Measurements from ENCODE around the gene DPP7. TPM values are rescaled to one million over a fixed set of nuclear protein-coding genes. Genes with fewer than 3 reads are reported as not detected.

DPP7 gene
- total RNA-seq, 1 experiment from 2014 or later, result 114 TPM

- peaks cover under 1% of the 10 kb centered on the region for H3K4me1 ChIP-seq (ENCODE audit: low read length)
- H3K4me3 ChIP-seq (ENCODE audit: low read length), result no peak overlapping the region
- no peak for DNase-seq
- no peak overlapping the region for H2AFZ ChIP-seq (ENCODE audit: low read length)
- H3K9ac ChIP-seq (ENCODE audit: low read length), result no peak overlapping the region
- no peaks in the 10 kb centered on the region; the same call in 1 of the 2 replicates for H3K9me3 ChIP-seq (ENCODE audit: low read length)
- 0 out of 2 replicates have a peak, but pooled peaks cover 3% of the 10 kb centered on the region for H4K20me1 ChIP-seq (ENCODE audit: insufficient read depth, low read depth, low read length)
- no peak overlapping the region for H3K4me2 ChIP-seq (ENCODE audit: low read depth, low read length, poor library complexity, severe bottlenecking)
- H3K79me2 ChIP-seq (ENCODE audit: low read length), result no peaks in the 10 kb centered on the region
- H3K27ac ChIP-seq (ENCODE audit: low read length), result no peak overlapping the region
- peaks cover 10% of the 10 kb centered on the region for H3K36me3 ChIP-seq (ENCODE audit: insufficient read depth, low read length)
- no peaks in the 10 kb centered on the region for H3K9me2 ChIP-seq (replicated peaks; ENCODE audit: insufficient read depth, low read length)
- H3K27me3 ChIP-seq (ENCODE audit: low read length), result no peaks in the 10 kb centered on the region
Observed at GRCh38 chr9:137107982-137108381, 6.6 kb downstream of the DPP7 start.

GRCh38 chr9:137107312-137107921 is 7.1 kb downstream of the DPP7 start:
- no peak overlapping the region for H3K4me3 ChIP-seq (ENCODE audit: low read length)
- H3K36me3 ChIP-seq (ENCODE audit: insufficient read depth, low read length), result peaks cover 16% of the 10 kb centered on the region
- H3K27me3 ChIP-seq (ENCODE audit: low read length), result no peaks in the 10 kb centered on the region
- H3K4me2 ChIP-seq (ENCODE audit: low read depth, low read length, poor library complexity, severe bottlenecking), result no peak overlapping the region
- no peaks in the 10 kb centered on the region for H3K4me1 ChIP-seq (ENCODE audit: low read length)
- no peaks in the 10 kb centered on the region for H3K79me2 ChIP-seq (ENCODE audit: low read length)
- peak; percentile 40 for DNase-seq
- 0 out of 2 replicates have a peak, but pooled peaks cover 3% of the 10 kb centered on the region for H4K20me1 ChIP-seq (ENCODE audit: insufficient read depth, low read depth, low read length)
- H3K27ac ChIP-seq (ENCODE audit: low read length), result no peak overlapping the region
- no peak overlapping the region for H3K9ac ChIP-seq (ENCODE audit: low read length)
- no peaks in the 10 kb centered on the region; the same call in 1 of the 2 replicates for H3K9me3 ChIP-seq (ENCODE audit: low read length)
- H3K9me2 ChIP-seq (replicated peaks; ENCODE audit: insufficient read depth, low read length), result no peaks in the 10 kb centered on the region
- H2AFZ ChIP-seq (ENCODE audit: low read length), result no peak overlapping the region

- Histone ChIP-seq H3K36me3 (ENCODE audit: insufficient read depth, low read length) (peaks cover 23% of the 10 kb centered on the region), H3K9me3 (ENCODE audit: low read length) (peaks cover 3% of the 10 kb centered on the region; the same call in 1 of the 2 replicates), H4K20me1 (ENCODE audit: insufficient read depth, low read depth, low read length) (0 out of 2 replicates have a peak, but pooled peaks cover 3% of the 10 kb centered on the region), H3K4me3 (ENCODE audit: low read length) (no peak overlapping the region), H3K9ac (ENCODE audit: low read length) (no peak overlapping the region), H3K79me2 (ENCODE audit: low read length) (no peaks in the 10 kb centered on the region), H3K4me2 (ENCODE audit: low read depth, low read length, poor library complexity, severe bottlenecking) (no peak overlapping the region), H3K4me1 (ENCODE audit: low read length) (no peaks in the 10 kb centered on the region), H3K9me2 (replicated peaks; ENCODE audit: insufficient read depth, low read length) (no peaks in the 10 kb centered on the region), H3K27ac (ENCODE audit: low read length) (no peak overlapping the region), H2AFZ (ENCODE audit: low read length) (no peak overlapping the region), H3K27me3 (ENCODE audit: low read length) (no peaks in the 10 kb centered on the region)
- DNase-seq, result no peak
Observed at GRCh38 chr9:137106662-137107250, 7.8 kb downstream of the DPP7 start.

GRCh38 chr9:137105814-137106661 is 8.5 kb downstream of the DPP7 start:
- 0 out of 2 replicates have a peak, but pooled peaks cover 3% of the 10 kb centered on the region for H4K20me1 ChIP-seq (ENCODE audit: insufficient read depth, low read depth, low read length)
- no peak overlapping the region for H3K4me2 ChIP-seq (ENCODE audit: low read depth, low read length, poor library complexity, severe bottlenecking)
- H3K9me2 ChIP-seq (replicated peaks; ENCODE audit: insufficient read depth, low read length), result no peaks in the 10 kb centered on the region
- H3K27me3 ChIP-seq (ENCODE audit: low read length), result no peaks in the 10 kb centered on the region
- H3K9ac ChIP-seq (ENCODE audit: low read length), result no peak overlapping the region
- no peak overlapping the region for H3K27ac ChIP-seq (ENCODE audit: low read length)
- no peaks in the 10 kb centered on the region for H3K79me2 ChIP-seq (ENCODE audit: low read length)
- no peak overlapping the region for H3K4me3 ChIP-seq (ENCODE audit: low read length)
- no peaks in the 10 kb centered on the region for H3K4me1 ChIP-seq (ENCODE audit: low read length)
- peaks cover 30% of the 10 kb centered on the region for H3K36me3 ChIP-seq (ENCODE audit: insufficient read depth, low read length)
- peaks cover 3% of the 10 kb centered on the region; the same call in 1 of the 2 replicates for H3K9me3 ChIP-seq (ENCODE audit: low read length)
- no peak overlapping the region for H2AFZ ChIP-seq (ENCODE audit: low read length)
- DNase-seq, result no peak

- no peak for DNase-seq
- Histone ChIP-seq H3K36me3 (ENCODE audit: insufficient read depth, low read length) (peaks cover 44% of the 10 kb centered on the region), H3K9me3 (ENCODE audit: low read length) (peaks cover 3% of the 10 kb centered on the region; the same call in 1 of the 2 replicates), H3K79me2 (ENCODE audit: low read length) (no peaks in the 10 kb centered on the region), H3K27ac (ENCODE audit: low read length) (no peak overlapping the region), H3K9ac (ENCODE audit: low read length) (no peak overlapping the region), H3K9me2 (replicated peaks; ENCODE audit: insufficient read depth, low read length) (no peaks in the 10 kb centered on the region), H3K4me2 (ENCODE audit: low read depth, low read length, poor library complexity, severe bottlenecking) (no peak overlapping the region), H3K4me1 (ENCODE audit: low read length) (no peaks in the 10 kb centered on the region), H3K27me3 (ENCODE audit: low read length) (no peaks in the 10 kb centered on the region), H3K4me3 (ENCODE audit: low read length) (no peak overlapping the region), H2AFZ (ENCODE audit: low read length) (no peak overlapping the region), H4K20me1 (ENCODE audit: insufficient read depth, low read depth, low read length) (no peaks in the 10 kb centered on the region)
Observed at GRCh38 chr9:137103206-137103999, 11.1 kb downstream of the DPP7 start.

GRCh38 chr9:137099231-137099630 is 15.3 kb downstream of the DPP7 start:
- no peaks in the 10 kb centered on the region for H3K9me2 ChIP-seq (replicated peaks; ENCODE audit: insufficient read depth, low read length)
- H2AFZ ChIP-seq (ENCODE audit: low read length), result no peak overlapping the region
- H3K79me2 ChIP-seq (ENCODE audit: low read length), result no peaks in the 10 kb centered on the region
- no peak for DNase-seq
- H3K9me3 ChIP-seq (ENCODE audit: low read length), result peaks cover 3% of the 10 kb centered on the region; the same call in 1 of the 2 replicates
- H3K4me1 ChIP-seq (ENCODE audit: low read length), result no peaks in the 10 kb centered on the region
- H3K9ac ChIP-seq (ENCODE audit: low read length), result no peak overlapping the region
- no peaks in the 10 kb centered on the region for H4K20me1 ChIP-seq (ENCODE audit: insufficient read depth, low read depth, low read length)
- no peak overlapping the region for H3K27ac ChIP-seq (ENCODE audit: low read length)
- no peak overlapping the region for H3K4me2 ChIP-seq (ENCODE audit: low read depth, low read length, poor library complexity, severe bottlenecking)
- H3K27me3 ChIP-seq (ENCODE audit: low read length), result no peaks in the 10 kb centered on the region
- H3K4me3 ChIP-seq (ENCODE audit: low read length), result no peak overlapping the region
- H3K36me3 ChIP-seq (ENCODE audit: insufficient read depth, low read length), result peaks cover 44% of the 10 kb centered on the region

- no peaks in the 10 kb centered on the region for H4K20me1 ChIP-seq (ENCODE audit: insufficient read depth, low read depth, low read length)
- peaks cover 33% of the 10 kb centered on the region for H3K36me3 ChIP-seq (ENCODE audit: insufficient read depth, low read length)
- DNase-seq, result no peak
- H2AFZ ChIP-seq (ENCODE audit: low read length), result no peak overlapping the region
- no peaks in the 10 kb centered on the region for H3K4me1 ChIP-seq (ENCODE audit: low read length)
- no peaks in the 10 kb centered on the region for H3K79me2 ChIP-seq (ENCODE audit: low read length)
- no peak overlapping the region for H3K27ac ChIP-seq (ENCODE audit: low read length)
- H3K9ac ChIP-seq (ENCODE audit: low read length), result no peak overlapping the region
- H3K9me3 ChIP-seq (ENCODE audit: low read length), result peaks cover 3% of the 10 kb centered on the region; the same call in 1 of the 2 replicates
- no peak overlapping the region for H3K4me3 ChIP-seq (ENCODE audit: low read length)
- no peaks in the 10 kb centered on the region for H3K9me2 ChIP-seq (replicated peaks; ENCODE audit: insufficient read depth, low read length)
- no peaks in the 10 kb centered on the region for H3K27me3 ChIP-seq (ENCODE audit: low read length)
- H3K4me2 ChIP-seq (ENCODE audit: low read depth, low read length, poor library complexity, severe bottlenecking), result no peak overlapping the region
Observed at GRCh38 chr9:137097761-137098462, 16.6 kb downstream of the DPP7 start.
